ENCODE data around the gene STIP1.
A peak's percentile ranks its signal among the peaks of the same experiment; 100 is the strongest.

Gene STIP1

GRCh38 chr11:64151337-64151736 lies 34.6 kb upstream of the STIP1 start:
- Histone ChIP-seq H4K8ac (ENCODE audit: low read depth, low read length) (no peak overlapping the region), H3K4ac (ENCODE audit: low read depth, low read length) (no peak overlapping the region), H4K12ac (ENCODE audit: low read depth, low read length) (no peak overlapping the region), H3K9me3 (ENCODE audit: insufficient read depth, low read depth, low read length) (no peaks in the 10 kb centered on the region), H3K23ac (ENCODE audit: low read length) (no peak overlapping the region), H4K91ac (ENCODE audit: low read depth, low read length) (no peak overlapping the region), H3K18ac (ENCODE audit: low read length) (no peak overlapping the region), H3K36me3 (ENCODE audit: control insufficient read depth in 1 of 2, insufficient read depth in 2 of 2, low read length in 2 of 2) (no peaks in the 10 kb centered on the region), H2BK5ac (ENCODE audit: low read depth, low read length, poor library complexity) (no peak overlapping the region), H3K79me1 (ENCODE audit: low read length) (no peaks in the 10 kb centered on the region), H3K27ac (ENCODE audit: low read depth, low read length) (no peak overlapping the region), H2BK12ac (ENCODE audit: low read length) (no peak overlapping the region), H3K27me3 (ENCODE audit: insufficient read depth, low read length) (no peaks in the 10 kb centered on the region), H2AFZ (ENCODE audit: insufficient read depth, low read length, poor library complexity) (no peak overlapping the region), H3K14ac (ENCODE audit: low read length) (no peak overlapping the region), H3K79me2 (ENCODE audit: control insufficient read depth, insufficient read depth, low read length, poor library complexity) (no peaks in the 10 kb centered on the region), H3K4me1 (ENCODE audit: control insufficient read depth in 1 of 2, insufficient read depth in 2 of 2, low read length in 2 of 2) (peaks cover 0 to 3% of the 10 kb centered on the region in 2 experiments), H3K4me2 (ENCODE audit: low read length) (no peak overlapping the region), H3K4me3 (ENCODE audit: low read depth, low read length) (no peak overlapping the region), H2AK5ac (ENCODE audit: low read length) (no peak overlapping the region), H3K9ac (ENCODE audit: low read length) (no peak overlapping the region), H2BK120ac (ENCODE audit: insufficient read depth, low read length, poor library complexity) (no peak overlapping the region)
- WGBS (ENCODE audit: extremely low coverage, insufficient coverage, insufficient read length): no CpG with 5 or more reads among the region's 8 CpGs
- DNase-seq: no peak

- H2BK120ac ChIP-seq (ENCODE audit: insufficient read depth, low read length, poor library complexity): no peak overlapping the region
Observed at GRCh38 chr11:64152841-64153691, 32.9 kb upstream of the STIP1 start.

GRCh38 chr11:64153812-64154211 lies 32.2 kb upstream of the STIP1 start:
- Histone ChIP-seq H3K27ac (ENCODE audit: low read depth, low read length) (no peak overlapping the region), H3K23ac (ENCODE audit: low read length) (no peak overlapping the region), H2AFZ (ENCODE audit: insufficient read depth, low read length, poor library complexity) (no peak overlapping the region), H2AK5ac (ENCODE audit: low read length) (no peak overlapping the region), H3K9ac (ENCODE audit: low read length) (no peak overlapping the region), H4K8ac (ENCODE audit: low read depth, low read length) (no peak overlapping the region), H3K79me1 (ENCODE audit: low read length) (no peaks in the 10 kb centered on the region), H3K4me2 (ENCODE audit: low read length) (no peak overlapping the region), H3K36me3 (ENCODE audit: control insufficient read depth in 1 of 2, insufficient read depth in 2 of 2, low read length in 2 of 2) (no peaks in the 10 kb centered on the region), H3K79me2 (ENCODE audit: control insufficient read depth, insufficient read depth, low read length, poor library complexity) (no peaks in the 10 kb centered on the region), H4K12ac (ENCODE audit: low read depth, low read length) (no peak overlapping the region), H3K18ac (ENCODE audit: low read length) (no peak overlapping the region), H3K4me1 (ENCODE audit: control insufficient read depth in 1 of 2, insufficient read depth in 2 of 2, low read length in 2 of 2) (peaks cover 0 to 3% of the 10 kb centered on the region in 2 experiments), H2BK12ac (ENCODE audit: low read length) (no peak overlapping the region), H3K27me3 (ENCODE audit: insufficient read depth, low read length) (no peaks in the 10 kb centered on the region), H3K9me3 (ENCODE audit: insufficient read depth, low read depth, low read length) (no peaks in the 10 kb centered on the region), H3K14ac (ENCODE audit: low read length) (no peak overlapping the region), H2BK5ac (ENCODE audit: low read depth, low read length, poor library complexity) (no peak overlapping the region), H3K4me3 (ENCODE audit: low read depth, low read length) (no peak overlapping the region), H2BK120ac (ENCODE audit: insufficient read depth, low read length, poor library complexity) (no peak overlapping the region), H4K91ac (ENCODE audit: low read depth, low read length) (no peak overlapping the region), H3K4ac (ENCODE audit: low read depth, low read length) (no peak overlapping the region)
- DNase-seq: no peak
- no CpG with 5 or more reads among the region's 8 CpGs for WGBS (ENCODE audit: extremely low coverage, insufficient coverage, insufficient read length)

More at GRCh38 chr11:64152841-64153691, 32.9 kb upstream of the STIP1 start:
- H3K4ac ChIP-seq (ENCODE audit: low read depth, low read length): no peak overlapping the region
- no peak overlapping the region for H2BK5ac ChIP-seq (ENCODE audit: low read depth, low read length, poor library complexity)
- no peaks in the 10 kb centered on the region for H3K36me3 ChIP-seq (ENCODE audit: control insufficient read depth in 1 of 2, insufficient read depth in 2 of 2, low read length in 2 of 2)
- H4K12ac ChIP-seq (ENCODE audit: low read depth, low read length): no peak overlapping the region
- H3K27me3 ChIP-seq (ENCODE audit: insufficient read depth, low read length): no peaks in the 10 kb centered on the region
- no peak overlapping the region for H3K9ac ChIP-seq (ENCODE audit: low read length)
- H3K79me1 ChIP-seq (ENCODE audit: low read length): no peaks in the 10 kb centered on the region
- H3K27ac ChIP-seq (ENCODE audit: low read depth, low read length): no peak overlapping the region
- H2BK12ac ChIP-seq (ENCODE audit: low read length): no peak overlapping the region
- peaks cover 0 to 3% of the 10 kb centered on the region in 2 experiments for H3K4me1 ChIP-seq (ENCODE audit: control insufficient read depth in 1 of 2, insufficient read depth in 2 of 2, low read length in 2 of 2)
- H2AFZ ChIP-seq (ENCODE audit: insufficient read depth, low read length, poor library complexity): peak overlapping the region; percentile 70
- DNase-seq: peak; percentile 29 to 73
- WGBS (ENCODE audit: extremely low coverage, insufficient coverage, insufficient read length): no CpG with 5 or more reads among the region's 23 CpGs
- H4K8ac ChIP-seq (ENCODE audit: low read depth, low read length): peak overlapping the region; percentile 51
- no peaks in the 10 kb centered on the region for H3K9me3 ChIP-seq (ENCODE audit: insufficient read depth, low read depth, low read length)
- H2AK5ac ChIP-seq (ENCODE audit: low read length): no peak overlapping the region
- H3K23ac ChIP-seq (ENCODE audit: low read length): no peak overlapping the region
- H4K91ac ChIP-seq (ENCODE audit: low read depth, low read length): no peak overlapping the region
- H3K4me3 ChIP-seq (ENCODE audit: low read depth, low read length): no peak overlapping the region
- H3K79me2 ChIP-seq (ENCODE audit: control insufficient read depth, insufficient read depth, low read length, poor library complexity): no peaks in the 10 kb centered on the region
- peak overlapping the region; percentile 44 for H3K4me2 ChIP-seq (ENCODE audit: low read length)
- H3K14ac ChIP-seq (ENCODE audit: low read length): no peak overlapping the region
- H3K18ac ChIP-seq (ENCODE audit: low read length): no peak overlapping the region

GRCh38 chr11:64156235-64157011 lies 29.5 kb upstream of the STIP1 start:
- no peak for DNase-seq
- peaks cover 0 to 3% of the 10 kb centered on the region in 2 experiments for H3K4me1 ChIP-seq (ENCODE audit: control insufficient read depth in 1 of 2, insufficient read depth in 2 of 2, low read length in 2 of 2)
- H3K79me2 ChIP-seq (ENCODE audit: control insufficient read depth, insufficient read depth, low read length, poor library complexity): no peaks in the 10 kb centered on the region
- H3K18ac ChIP-seq (ENCODE audit: low read length): no peak overlapping the region
- no peaks in the 10 kb centered on the region for H3K79me1 ChIP-seq (ENCODE audit: low read length)
- no peak overlapping the region for H3K4ac ChIP-seq (ENCODE audit: low read depth, low read length)
- H3K23ac ChIP-seq (ENCODE audit: low read length): no peak overlapping the region
- H2BK5ac ChIP-seq (ENCODE audit: low read depth, low read length, poor library complexity): no peak overlapping the region
- H3K27me3 ChIP-seq (ENCODE audit: insufficient read depth, low read length): no peaks in the 10 kb centered on the region
- no peaks in the 10 kb centered on the region for H3K36me3 ChIP-seq (ENCODE audit: control insufficient read depth in 1 of 2, insufficient read depth in 2 of 2, low read length in 2 of 2)
- no peak overlapping the region for H3K9ac ChIP-seq (ENCODE audit: low read length)
- H3K27ac ChIP-seq (ENCODE audit: low read depth, low read length): no peak overlapping the region
- no peak overlapping the region for H2AK5ac ChIP-seq (ENCODE audit: low read length)
- WGBS (ENCODE audit: extremely low coverage, insufficient coverage, insufficient read length): no CpG with 5 or more reads among the region's 14 CpGs
- H2AFZ ChIP-seq (ENCODE audit: insufficient read depth, low read length, poor library complexity): no peak overlapping the region
- H3K4me2 ChIP-seq (ENCODE audit: low read length): no peak overlapping the region
- no peak overlapping the region for H2BK120ac ChIP-seq (ENCODE audit: insufficient read depth, low read length, poor library complexity)
- H3K14ac ChIP-seq (ENCODE audit: low read length): no peak overlapping the region
- no peaks in the 10 kb centered on the region for H3K9me3 ChIP-seq (ENCODE audit: insufficient read depth, low read depth, low read length)
- no peak overlapping the region for H4K12ac ChIP-seq (ENCODE audit: low read depth, low read length)
- H2BK12ac ChIP-seq (ENCODE audit: low read length): no peak overlapping the region
- H3K4me3 ChIP-seq (ENCODE audit: low read depth, low read length): no peak overlapping the region
- H4K91ac ChIP-seq (ENCODE audit: low read depth, low read length): no peak overlapping the region
- no peak overlapping the region for H4K8ac ChIP-seq (ENCODE audit: low read depth, low read length)
